Gastrocnemius medialis (tissue), 4 donors: ENCODE data around the gene ASPHD1. TPM values are rescaled to one million over a fixed set of nuclear protein-coding genes. Genes with fewer than 3 reads are reported as not detected.
"Not testable (repeated sequence)": the region's sequence is repeated elsewhere in the genome, so short reads cannot be mapped to it uniquely, and the experiment has no call there.

ENCODE experiments used
- ATAC-seq, 2 donors: fragments of 150-250 bp; one replicate each; pipeline ENCODE4 v1.9.1; 2016
- DNase-seq, 2 donors: peaks; one replicate each; pipeline ENCODE4 v3.0.0-alpha.2; 2019
- H3K27ac ChIP-seq, 4 donors: fragments of 200-600 bp; sonication (generic); 1 replicate in 1 of 4; 2 replicates in 3 of 4; pipeline ENCODE4 v1.5.1; 2016 to 2018; ENCODE audit warnings: mild to moderate bottlenecking in 2 of 4, moderate library complexity in 1 of 4
- H3K27me3 ChIP-seq, 3 donors: fragments of 200-600 bp; sonication (generic) in 2 of 3; 1 replicate in 1 of 3; 2 replicates in 2 of 3; pipeline versions ENCODE4 v1.5.1 to v1.6.0; 2016 to 2019; ENCODE audit warnings: mild to moderate bottlenecking in 1 of 3, moderate library complexity in 1 of 3
- H3K36me3 ChIP-seq, 2 donors: fragments of 200-600 bp; sonication (generic) in 1 of 2; one replicate each; pipeline ENCODE4 v1.5.1; 2017 to 2018
- H3K4me1 ChIP-seq, 2 donors: fragments of 200-600 bp; sonication (generic) in 1 of 2; one replicate each; pipeline ENCODE4 v1.5.1; 2016 to 2017; ENCODE audit warnings: mild to moderate bottlenecking in 2 of 2
- H3K4me3 ChIP-seq, 4 donors: fragments of 200-600 bp; sonication (generic) in 3 of 4; 1 replicate in 1 of 4; 2 replicates in 3 of 4; pipeline ENCODE4 v1.5.1; 2016 to 2019; ENCODE audit warnings: mild to moderate bottlenecking in 2 of 4
- H3K9me3 ChIP-seq, 3 donors: fragments of 200-600 bp; sonication (generic) in 2 of 3; 1 replicate in 1 of 3; 2 replicates in 2 of 3; pipeline ENCODE4 v1.5.1; 2016 to 2019
- POLR2A ChIP-seq, 2 donors: fragments of 450-650 bp; IDR thresholded peaks; one replicate each; pipeline ENCODE4 v1.6.1; 2017; ENCODE audit warnings: antibody characterized with exemption in 2 of 2, mild to moderate bottlenecking in 2 of 2, moderate library complexity in 2 of 2
- in situ Hi-C, 4 donors: fragments of 200-750 bp; cut with MboI; loops; one replicate each; pipeline versions ENCODE4 v1.15.0 to v1.8.0; 2017; ENCODE audit warnings: low sequenced_read_pairs in 4 of 4
- intact Hi-C: fragments of 100-400 bp; cut with DNase I; formaldehyde crosslinking; loops from one replicate; pipeline ENCODE4 v1.15.1; 2023; ENCODE audit warnings: low total_unique reads
- total RNA-seq, 4 donors: library from RNA; depleted of rRNA; stranded (reverse); fragments of >200 nt; gene quantifications; one replicate each; pipeline versions ENCODE4 v1.1.0 to v1.2.3, GENCODE V29; 2016
- TF ChIP-seq, protein P1 (sequence below), 5 experiments: fragments of 450-650 bp in 3 of 5; fragments of 200-600 bp in 2 of 5; sonication (generic) in 2 of 5; IDR thresholded peaks in 4 of 5; conservative IDR thresholded peaks in 1 of 5; 1 replicate in 4 of 5; 2 replicates in 1 of 5; pipeline ENCODE4 v1.5.1; 2016 to 2019; ENCODE audit warnings: antibody characterized with exemption in 5 of 5, mild to moderate bottlenecking in 3 of 5, moderate library complexity in 3 of 5

The ASPHD1 gene
- total RNA-seq, 4 donors from 2014 or later, result not detected

GRCh38 chr16:29927070-29927905, 27.0 kb downstream of the ASPHD1 start:
- intact Hi-C loops, result loop anchor here (2.0 to 5.0 kb wide), 6 partner anchors 34 to 135 kb away; partner anchors contain the start of genes C16orf92, HIRIP3, KIF22 and MAZ
- peak overlapping the region; percentile 88 to 96 (median 89) for H3K27ac ChIP-seq

DNA sequence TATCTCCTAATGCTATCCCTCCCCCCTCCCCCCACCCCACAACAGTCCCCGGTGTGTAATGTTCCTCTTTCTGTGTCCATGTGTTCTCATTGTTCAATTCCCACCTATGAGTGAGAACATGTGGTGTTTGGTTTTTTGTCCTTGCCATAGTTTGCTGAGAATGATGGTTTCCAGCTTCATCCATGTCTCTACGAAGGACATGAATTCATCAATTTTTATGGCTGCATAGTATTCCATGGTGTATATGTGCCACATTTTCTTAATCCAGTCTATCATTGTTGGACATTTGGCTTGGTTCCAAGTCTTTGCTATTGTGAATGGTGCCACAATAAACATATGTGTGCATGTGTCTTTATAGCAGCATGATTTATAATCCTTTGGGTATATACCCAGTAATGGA, 31.5 kb downstream of the ASPHD1 start:
- H3K4me3 ChIP-seq, ATAC-seq, in situ Hi-C loops, H3K9me3 ChIP-seq, H3K4me1 ChIP-seq, H3K27me3 ChIP-seq, DNase-seq, H3K36me3 ChIP-seq, H3K27ac ChIP-seq, intact Hi-C loops: not testable (repeated sequence)

More at GRCh38 chr16:29927070-29927905, 27.0 kb downstream of the ASPHD1 start:
- ATAC-seq (no peak), DNase-seq (no peak)
- TF ChIP-seq, protein P1, sequence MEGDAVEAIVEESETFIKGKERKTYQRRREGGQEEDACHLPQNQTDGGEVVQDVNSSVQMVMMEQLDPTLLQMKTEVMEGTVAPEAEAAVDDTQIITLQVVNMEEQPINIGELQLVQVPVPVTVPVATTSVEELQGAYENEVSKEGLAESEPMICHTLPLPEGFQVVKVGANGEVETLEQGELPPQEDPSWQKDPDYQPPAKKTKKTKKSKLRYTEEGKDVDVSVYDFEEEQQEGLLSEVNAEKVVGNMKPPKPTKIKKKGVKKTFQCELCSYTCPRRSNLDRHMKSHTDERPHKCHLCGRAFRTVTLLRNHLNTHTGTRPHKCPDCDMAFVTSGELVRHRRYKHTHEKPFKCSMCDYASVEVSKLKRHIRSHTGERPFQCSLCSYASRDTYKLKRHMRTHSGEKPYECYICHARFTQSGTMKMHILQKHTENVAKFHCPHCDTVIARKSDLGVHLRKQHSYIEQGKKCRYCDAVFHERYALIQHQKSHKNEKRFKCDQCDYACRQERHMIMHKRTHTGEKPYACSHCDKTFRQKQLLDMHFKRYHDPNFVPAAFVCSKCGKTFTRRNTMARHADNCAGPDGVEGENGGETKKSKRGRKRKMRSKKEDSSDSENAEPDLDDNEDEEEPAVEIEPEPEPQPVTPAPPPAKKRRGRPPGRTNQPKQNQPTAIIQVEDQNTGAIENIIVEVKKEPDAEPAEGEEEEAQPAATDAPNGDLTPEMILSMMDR (IDR thresholded peaks at IDR 0.05 in 4 of 5, conservative IDR thresholded peaks at IDR 0.05 in 1 of 5), result no peak
- TF ChIP-seq POLR2A (IDR thresholded peaks at IDR 0.05), result no peak
- in situ Hi-C loops, result loop anchor here in 1 of 4 donors (10.0 kb wide), 1 partner anchor 48 kb away; the partner anchor contains the start of gene TAOK2
- Histone ChIP-seq H3K9me3 (no peaks in the 10 kb centered on the region), H3K36me3 (peaks cover 0 to 9% of the 10 kb centered on the region in 2 donors), H3K27me3 (no peaks in the 10 kb centered on the region), H3K4me1 (peaks cover 21 to 24% of the 10 kb centered on the region in 2 donors), H3K4me3 (peak overlapping the region; percentile 75 to 99 (median 97))

- Histone ChIP-seq H3K27ac (no peak overlapping the region), H3K4me3 (no peak overlapping the region), H3K9me3 (no peaks in the 10 kb centered on the region), H3K27me3 (no peaks in the 10 kb centered on the region), H3K4me1 (no peaks in the 10 kb centered on the region), H3K36me3 (no peaks in the 10 kb centered on the region)
- intact Hi-C loops, result no loop called here
- ATAC-seq (no peak), DNase-seq (no peak)
- in situ Hi-C loops, result no loop called here
- no peak for TF ChIP-seq POLR2A (IDR thresholded peaks at IDR 0.05)
- TF ChIP-seq, protein P1 (IDR thresholded peaks at IDR 0.05 in 4 of 5, conservative IDR thresholded peaks at IDR 0.05 in 1 of 5), result no peak
Observed at GRCh38 chr16:29940656-29941055, 40.4 kb downstream of the ASPHD1 start.

DNA sequence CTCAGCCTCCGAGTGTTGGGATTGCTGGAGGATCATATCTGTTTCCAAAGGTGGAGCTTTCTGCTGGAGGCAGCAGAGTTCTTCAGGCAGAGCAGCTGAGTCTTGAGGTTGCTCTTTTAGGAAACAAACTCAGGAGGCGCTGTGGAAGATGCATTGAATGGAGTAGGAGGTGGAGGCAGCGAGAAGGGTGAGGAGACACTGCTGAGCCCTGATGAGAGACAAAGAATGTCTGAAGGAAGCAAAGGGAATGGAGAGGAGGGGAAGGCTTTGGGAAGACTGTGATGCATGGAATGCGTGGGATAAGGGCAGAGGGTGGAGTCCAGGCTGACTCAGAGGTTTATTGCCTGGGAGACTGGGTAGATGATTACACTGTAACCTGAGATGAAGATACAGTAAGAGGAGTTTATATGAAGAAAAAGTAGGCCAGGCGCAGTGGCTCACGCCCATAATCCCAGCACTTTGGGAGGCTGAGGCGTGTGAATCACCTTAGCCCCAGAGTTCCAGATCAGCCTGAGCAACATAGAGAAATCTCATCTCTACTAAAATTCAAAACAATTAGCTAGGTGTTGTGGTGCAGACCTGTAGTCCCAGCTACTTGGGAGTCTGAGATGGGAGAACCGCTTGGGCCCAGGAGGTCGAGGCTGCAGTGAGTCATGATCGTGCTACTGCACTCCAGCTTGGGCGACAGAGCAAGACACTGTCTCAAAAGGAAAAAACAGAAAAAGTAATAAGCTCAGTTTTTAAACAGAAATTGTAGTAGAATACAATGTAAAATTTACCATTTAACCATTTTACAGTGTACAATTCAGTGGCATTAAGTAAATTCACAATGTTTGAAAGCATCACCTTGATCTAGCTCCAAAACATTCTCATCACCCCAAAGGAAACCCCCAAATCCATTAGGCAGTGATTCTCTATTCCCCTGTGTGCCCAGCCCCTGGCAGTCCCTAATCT, 43.8 kb downstream of the ASPHD1 start:
- peak; percentile 65 to 92 for ATAC-seq
- H3K36me3 ChIP-seq, result no peaks in the 10 kb centered on the region

More for the DNA sequence above, 43.8 kb downstream of the ASPHD1 start:
- in situ Hi-C loops, result no loop called here
- H3K27me3 ChIP-seq, result no peaks in the 10 kb centered on the region
- no peak for DNase-seq
- TF ChIP-seq, protein P1 (IDR thresholded peaks at IDR 0.05 in 4 of 5, conservative IDR thresholded peaks at IDR 0.05 in 1 of 5), result no peak
- TF ChIP-seq POLR2A (IDR thresholded peaks at IDR 0.05), result no peak
- H3K9me3 ChIP-seq, result no peaks in the 10 kb centered on the region
- intact Hi-C loops, result no loop called here
- H3K4me1 ChIP-seq, result no peaks in the 10 kb centered on the region
- no peak overlapping the region for H3K27ac ChIP-seq
- no peak overlapping the region for H3K4me3 ChIP-seq
